SK-N-MC (cell line): ENCODE data around the gene AFDN.

ENCODE experiments used
- EZH2 ChIP-seq: fragments of 200-600 bp; sonication (generic); IDR thresholded peaks from one replicate; pipeline ENCODE4 v1.6.1; 2017; ENCODE audit warnings: antibody characterized with exemption
- FOXP2 ChIP-seq: optimal IDR thresholded peaks from 2 replicates; pipeline ENCODE3; 2011; ENCODE audit warnings: mild to moderate bottlenecking, moderate library complexity; ENCODE audit not compliant: insufficient read depth; ENCODE audit errors: extremely low read length, control extremely low read depth
- POLR2AphosphoS5 ChIP-seq: IDR thresholded peaks from 2 replicates; pipeline ENCODE4 v1.6.1; 2012; ENCODE audit warnings: mild to moderate bottlenecking, low read depth, low read length, borderline replicate concordance

DNA sequence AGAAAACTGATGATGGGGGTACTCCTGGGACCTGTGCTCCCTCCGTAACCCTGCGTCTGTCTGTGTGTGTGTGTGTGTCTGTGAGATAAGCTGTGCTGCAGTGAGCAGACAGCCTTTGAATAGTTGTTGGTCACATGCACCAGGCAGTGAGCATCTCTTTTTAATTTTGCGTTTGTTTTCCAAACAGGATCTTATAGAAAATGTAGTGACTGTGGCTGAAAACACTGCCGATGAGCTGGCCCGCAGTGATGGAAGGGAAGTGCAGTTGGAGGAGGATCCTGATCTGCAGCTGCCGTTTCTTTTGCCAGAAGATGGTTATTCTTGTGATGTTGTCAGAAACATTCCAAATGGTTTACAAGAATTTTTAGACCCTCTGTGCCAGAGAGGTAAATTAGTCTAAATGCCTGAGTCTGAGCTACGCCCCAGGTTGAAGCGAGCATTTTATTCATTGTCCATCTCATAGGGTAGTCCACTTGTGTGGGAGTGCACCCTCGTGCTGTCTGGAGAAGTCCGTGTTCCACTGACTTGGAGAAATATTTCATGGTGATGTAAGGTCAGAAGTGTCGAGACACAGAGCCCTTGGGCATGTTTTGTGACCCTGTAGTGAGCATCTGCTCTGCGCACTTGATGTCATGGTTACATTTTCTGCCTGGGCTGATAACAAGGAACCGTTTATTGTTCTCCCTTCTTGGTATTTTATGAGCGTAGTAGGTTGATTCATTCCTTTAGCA lies 92.0 kb downstream of the AFDN start:
- TF ChIP-seq POLR2AphosphoS5 (no peak), EZH2 (no peak), FOXP2 (no peak)
